HG02759 (cell line): ENCODE data around the gene EHD4.

Source experiments
- ATAC-seq: cut with Tn5 transposase; IDR thresholded peaks from one replicate; pipeline ENCODE4 v1.9.1; 2021; ENCODE audit warnings: mild to moderate bottlenecking, moderate library complexity; ENCODE audit not compliant: unreplicated experiment

Gene EHD4

GRCh38 chr15:41882689-41883483 is 89.5 kb downstream of the EHD4 start:
- no peak for ATAC-seq

GRCh38 chr15:41881920-41882688 is 90.3 kb downstream of the EHD4 start:
- no peak for ATAC-seq

GRCh38 chr15:41881550-41881919 is 90.8 kb downstream of the EHD4 start:
- ATAC-seq = no peak

GRCh38 chr15:41881086-41881485 is 91.3 kb downstream of the EHD4 start:
- ATAC-seq = no peak

GRCh38 chr15:41880156-41880877 is 92.0 kb downstream of the EHD4 start:
- no peak for ATAC-seq

- no peak for ATAC-seq
Measured at GRCh38 chr15:41879321-41879845, 93.0 kb downstream of the EHD4 start.

GRCh38 chr15:41878355-41878699 is 94.0 kb downstream of the EHD4 start:
- no peak for ATAC-seq

- no peak for ATAC-seq
Measured at GRCh38 chr15:41877631-41878354, 94.6 kb downstream of the EHD4 start.

GRCh38 chr15:41876689-41877088 is 95.7 kb downstream of the EHD4 start:
- no peak for ATAC-seq

GRCh38 chr15:41876007-41876406 is 96.3 kb downstream of the EHD4 start:
- no peak for ATAC-seq

- no peak for ATAC-seq
Measured at GRCh38 chr15:41874736-41875135, 97.6 kb downstream of the EHD4 start.

GRCh38 chr15:41873711-41874110 is 98.6 kb downstream of the EHD4 start:
- ATAC-seq = no peak

GRCh38 chr15:41872166-41872747 is 100.1 kb downstream of the EHD4 start:
- ATAC-seq = no peak

- ATAC-seq = no peak
Measured at GRCh38 chr15:41871175-41871905, 101.0 kb downstream of the EHD4 start.

- ATAC-seq = no peak
Measured at GRCh38 chr15:41870689-41871081, 101.7 kb downstream of the EHD4 start.

- no peak for ATAC-seq
Measured at GRCh38 chr15:41869770-41870688, 102.3 kb downstream of the EHD4 start.

- no peak for ATAC-seq
Measured at GRCh38 chr15:41868321-41868720, 104.0 kb downstream of the EHD4 start.

GRCh38 chr15:41866872-41867579 is 105.3 kb downstream of the EHD4 start:
- no peak for ATAC-seq
